OCI-LY1 (cell line): ENCODE results near the gene DIAPH2.

ENCODE experiments used
- H2AFZ ChIP-seq: fragments of 200-600 bp; sonication (generic), shearing (Covaris generic); 2 replicates; pipeline ENCODE4 v1.6.0; 2014; ENCODE audit warnings: antibody characterized with exemption, mild to moderate bottlenecking, low read length
- H3F3A ChIP-seq: fragments of 200-600 bp; sonication (generic), shearing (Covaris generic); 2 replicates; pipeline ENCODE4 v1.6.0; 2014; ENCODE audit warnings: mild to moderate bottlenecking, antibody characterized with exemption, low read length, moderate library complexity; ENCODE audit not compliant: insufficient read depth
- H3K27ac ChIP-seq: fragments of 200-600 bp; sonication (generic); 2 replicates; pipeline ENCODE4 v1.5.1; 2014; ENCODE audit warnings: low read length, mixed run types, mild to moderate bottlenecking, low read depth; ENCODE audit not compliant: poor library complexity, severe bottlenecking
- H3K27me3 ChIP-seq: fragments of 200-600 bp; sonication (generic); 2 replicates; pipeline ENCODE4 v1.6.0; 2014; ENCODE audit warnings: antibody characterized with exemption, mild to moderate bottlenecking, low read length, moderate library complexity; ENCODE audit not compliant: insufficient read depth
- H3K36me3 ChIP-seq: fragments of 200-600 bp; sonication (generic); 2 replicates; pipeline ENCODE4 v1.6.1; 2014; ENCODE audit warnings: mild to moderate bottlenecking, antibody characterized with exemption, low read length, moderate library complexity, mixed read lengths; ENCODE audit not compliant: insufficient read depth
- H3K4me1 ChIP-seq: fragments of 200-600 bp; sonication (generic); 2 replicates; pipeline ENCODE4 v1.5.1; 2014; ENCODE audit warnings: mild to moderate bottlenecking, low read length, moderate library complexity; ENCODE audit not compliant: insufficient read depth, severe bottlenecking
- H3K4me2 ChIP-seq: fragments of 200-600 bp; sonication (generic), shearing (Covaris generic); 2 replicates; pipeline ENCODE4 v1.6.1; 2014; ENCODE audit warnings: low read length
- H3K4me3 ChIP-seq: fragments of 200-600 bp; sonication (generic); 2 replicates; pipeline ENCODE4 v1.5.1; 2014; ENCODE audit warnings: low read length, low read depth, mild to moderate bottlenecking, mixed read lengths; ENCODE audit not compliant: poor library complexity, severe bottlenecking
- H3K79me2 ChIP-seq: fragments of 200-600 bp; shearing (Covaris generic); 2 replicates; pipeline ENCODE4 v1.6.1; 2016; ENCODE audit warnings: mixed run types, low read length, mixed read lengths; ENCODE audit not compliant: insufficient read depth
- H3K9ac ChIP-seq: fragments of 200-600 bp; sonication (generic), shearing (Covaris generic); 2 replicates; pipeline ENCODE4 v1.6.1; 2014; ENCODE audit warnings: mild to moderate bottlenecking, low read length, mixed read lengths
- H3K9me2 ChIP-seq: fragments of 200-600 bp; sonication (generic), shearing (Covaris generic); 2 replicates; pipeline ENCODE4 v1.6.1; 2014; ENCODE audit warnings: low read depth, mild to moderate bottlenecking, low read length, mixed read lengths
- H3K9me3 ChIP-seq: fragments of 200-600 bp; shearing (Covaris generic); 2 replicates; pipeline ENCODE4 v1.6.1; 2014; ENCODE audit warnings: low read length, mixed read lengths
- H4K20me1 ChIP-seq: fragments of 200-600 bp; sonication (generic), shearing (Covaris generic); 2 replicates; pipeline ENCODE4 v1.6.0; 2016; ENCODE audit warnings: mild to moderate bottlenecking, low read length; ENCODE audit not compliant: insufficient read depth
- EZH2 ChIP-seq: fragments of 200-600 bp; sonication (generic), shearing (Covaris generic); IDR thresholded peaks from 2 replicates; pipeline ENCODE4 v1.8.0; 2017; ENCODE audit warnings: borderline replicate concordance, mixed run types, mild to moderate bottlenecking, antibody characterized with exemption, low read length, moderate library complexity, mixed read lengths
- TF ChIP-seq, protein P1 (sequence below): fragments of 200-600 bp; sonication (generic), shearing (Covaris generic); IDR thresholded peaks from 2 replicates; pipeline ENCODE4 v1.5.1; 2017; ENCODE audit warnings: mild to moderate bottlenecking, antibody characterized with exemption, low read length, moderate library complexity, mixed read lengths

Gene DIAPH2

DNA sequence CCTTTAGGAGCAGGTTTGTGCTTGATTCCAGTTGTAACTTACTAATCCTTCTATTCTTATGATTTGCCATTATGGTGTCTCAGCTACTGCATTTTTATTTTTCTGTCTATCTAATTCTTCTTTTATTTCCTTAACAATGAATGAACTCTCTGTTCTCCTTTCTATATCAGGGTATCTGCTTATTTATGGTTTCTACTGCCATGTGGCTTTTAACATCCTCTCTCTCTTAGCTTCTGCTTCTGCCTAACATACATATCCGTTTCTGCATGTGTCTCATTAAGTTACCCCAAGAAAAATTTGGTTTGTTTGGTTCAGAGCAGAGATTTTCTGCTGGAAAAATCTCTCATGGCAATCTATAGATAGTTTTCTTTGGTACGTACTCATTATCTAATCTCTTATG lies 813.5 kb downstream of the DIAPH2 start:
- no peak overlapping the region for H3K27ac ChIP-seq
- no peak for TF ChIP-seq EZH2
- TF ChIP-seq, protein P1, sequence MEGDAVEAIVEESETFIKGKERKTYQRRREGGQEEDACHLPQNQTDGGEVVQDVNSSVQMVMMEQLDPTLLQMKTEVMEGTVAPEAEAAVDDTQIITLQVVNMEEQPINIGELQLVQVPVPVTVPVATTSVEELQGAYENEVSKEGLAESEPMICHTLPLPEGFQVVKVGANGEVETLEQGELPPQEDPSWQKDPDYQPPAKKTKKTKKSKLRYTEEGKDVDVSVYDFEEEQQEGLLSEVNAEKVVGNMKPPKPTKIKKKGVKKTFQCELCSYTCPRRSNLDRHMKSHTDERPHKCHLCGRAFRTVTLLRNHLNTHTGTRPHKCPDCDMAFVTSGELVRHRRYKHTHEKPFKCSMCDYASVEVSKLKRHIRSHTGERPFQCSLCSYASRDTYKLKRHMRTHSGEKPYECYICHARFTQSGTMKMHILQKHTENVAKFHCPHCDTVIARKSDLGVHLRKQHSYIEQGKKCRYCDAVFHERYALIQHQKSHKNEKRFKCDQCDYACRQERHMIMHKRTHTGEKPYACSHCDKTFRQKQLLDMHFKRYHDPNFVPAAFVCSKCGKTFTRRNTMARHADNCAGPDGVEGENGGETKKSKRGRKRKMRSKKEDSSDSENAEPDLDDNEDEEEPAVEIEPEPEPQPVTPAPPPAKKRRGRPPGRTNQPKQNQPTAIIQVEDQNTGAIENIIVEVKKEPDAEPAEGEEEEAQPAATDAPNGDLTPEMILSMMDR: no peak
- no peaks in the 10 kb centered on the region for H3K9me2 ChIP-seq
- no peak overlapping the region for H3K4me2 ChIP-seq
- H3K4me3 ChIP-seq: no peak overlapping the region
- H2AFZ ChIP-seq: no peak overlapping the region
- H3K79me2 ChIP-seq: no peaks in the 10 kb centered on the region
- H3K4me1 ChIP-seq: no peaks in the 10 kb centered on the region
- H3K9me3 ChIP-seq: no peaks in the 10 kb centered on the region
- H3F3A ChIP-seq: no peaks in the 10 kb centered on the region
- H4K20me1 ChIP-seq: no peaks in the 10 kb centered on the region
- H3K9ac ChIP-seq: no peak overlapping the region
- no peaks in the 10 kb centered on the region for H3K36me3 ChIP-seq
- no peaks in the 10 kb centered on the region for H3K27me3 ChIP-seq

DNA sequence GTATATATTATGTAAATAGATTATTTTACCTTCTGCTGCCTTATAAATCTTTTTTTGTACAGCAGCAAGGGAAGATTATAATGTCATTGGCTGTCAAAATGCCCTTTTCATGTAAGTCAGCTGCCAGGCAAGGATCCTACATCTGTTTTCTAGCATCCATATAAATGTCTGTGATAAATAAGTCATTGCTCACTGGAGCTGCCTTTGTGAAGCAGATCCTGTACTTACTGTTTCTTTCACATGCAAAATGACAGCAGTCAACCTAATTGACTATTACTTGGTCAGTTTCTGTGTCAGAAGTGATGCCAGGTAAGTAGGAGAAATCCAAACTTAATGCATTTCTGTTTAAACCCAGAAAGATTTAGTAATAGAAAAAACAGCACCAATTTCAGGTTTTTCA lies 819.8 kb downstream of the DIAPH2 start:
- Histone ChIP-seq H3K4me3 (no peak overlapping the region), H3K36me3 (no peaks in the 10 kb centered on the region), H3K27ac (no peak overlapping the region), H3K27me3 (no peaks in the 10 kb centered on the region), H3K79me2 (no peaks in the 10 kb centered on the region), H3F3A (no peaks in the 10 kb centered on the region), H3K9me2 (no peaks in the 10 kb centered on the region), H3K4me2 (no peak overlapping the region), H3K9me3 (no peaks in the 10 kb centered on the region), H2AFZ (no peak overlapping the region), H3K9ac (no peak overlapping the region), H3K4me1 (no peaks in the 10 kb centered on the region), H4K20me1 (no peaks in the 10 kb centered on the region)
- TF ChIP-seq, protein P1: no peak
- TF ChIP-seq EZH2: no peak

DNA sequence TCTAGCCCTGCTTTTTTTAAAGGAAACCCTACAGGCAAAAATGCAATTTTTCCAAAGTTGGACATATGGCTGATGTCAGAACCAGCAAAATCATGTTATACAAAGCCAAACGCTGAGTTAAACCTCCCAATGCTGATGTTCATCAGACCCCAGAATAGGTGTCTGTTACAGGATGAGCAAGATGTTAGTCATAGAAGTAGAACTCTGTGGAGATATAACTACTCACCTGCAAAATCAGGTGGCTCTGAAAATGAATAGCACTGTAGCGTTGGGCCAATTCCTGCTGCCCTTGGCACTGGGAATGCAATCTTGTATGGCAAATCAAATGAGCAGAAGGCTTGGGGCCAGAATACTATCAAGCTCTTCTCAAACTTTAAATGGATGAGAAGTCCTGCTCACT lies 833.1 kb downstream of the DIAPH2 start:
- Histone ChIP-seq H3K9me3 (no peaks in the 10 kb centered on the region), H3K4me3 (no peak overlapping the region), H3K79me2 (no peaks in the 10 kb centered on the region), H3K36me3 (no peaks in the 10 kb centered on the region), H3K4me1 (no peaks in the 10 kb centered on the region), H3K27me3 (no peaks in the 10 kb centered on the region), H3K27ac (no peak overlapping the region), H3K9ac (no peak overlapping the region), H3K9me2 (no peaks in the 10 kb centered on the region), H4K20me1 (no peaks in the 10 kb centered on the region), H3F3A (no peaks in the 10 kb centered on the region), H3K4me2 (no peak overlapping the region), H2AFZ (no peak overlapping the region)
- TF ChIP-seq, protein P1: no peak
- TF ChIP-seq EZH2: no peak
